GM21528 (cell line): ENCODE measurements around the gene FAM3C.

Experiments
- ATAC-seq: cut with Tn5 transposase; IDR thresholded peaks from one replicate; pipeline ENCODE4 v1.9.1; 2021; ENCODE audit warnings: mild to moderate bottlenecking, moderate library complexity; ENCODE audit not compliant: unreplicated experiment, low FRiP score

FAM3C gene

DNA sequence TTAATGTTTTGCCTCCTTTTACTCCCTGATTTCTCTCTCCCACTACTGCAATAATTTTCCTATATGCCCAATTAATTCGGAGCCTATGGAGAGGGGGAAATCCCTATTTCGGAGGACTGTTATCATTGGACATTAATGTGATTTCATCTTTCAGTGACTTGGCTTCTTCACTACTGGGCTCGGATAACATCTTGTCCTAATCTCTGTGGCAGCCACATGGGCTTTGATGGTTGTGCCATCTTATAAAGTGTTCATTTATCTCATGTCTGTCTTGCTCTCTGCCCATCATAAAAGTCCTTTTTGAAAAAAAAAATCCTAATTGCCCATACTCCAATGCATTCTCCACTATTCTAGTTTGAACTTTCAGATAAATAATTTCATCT, 15.5 kb upstream of the FAM3C start:
- no peak for ATAC-seq

DNA sequence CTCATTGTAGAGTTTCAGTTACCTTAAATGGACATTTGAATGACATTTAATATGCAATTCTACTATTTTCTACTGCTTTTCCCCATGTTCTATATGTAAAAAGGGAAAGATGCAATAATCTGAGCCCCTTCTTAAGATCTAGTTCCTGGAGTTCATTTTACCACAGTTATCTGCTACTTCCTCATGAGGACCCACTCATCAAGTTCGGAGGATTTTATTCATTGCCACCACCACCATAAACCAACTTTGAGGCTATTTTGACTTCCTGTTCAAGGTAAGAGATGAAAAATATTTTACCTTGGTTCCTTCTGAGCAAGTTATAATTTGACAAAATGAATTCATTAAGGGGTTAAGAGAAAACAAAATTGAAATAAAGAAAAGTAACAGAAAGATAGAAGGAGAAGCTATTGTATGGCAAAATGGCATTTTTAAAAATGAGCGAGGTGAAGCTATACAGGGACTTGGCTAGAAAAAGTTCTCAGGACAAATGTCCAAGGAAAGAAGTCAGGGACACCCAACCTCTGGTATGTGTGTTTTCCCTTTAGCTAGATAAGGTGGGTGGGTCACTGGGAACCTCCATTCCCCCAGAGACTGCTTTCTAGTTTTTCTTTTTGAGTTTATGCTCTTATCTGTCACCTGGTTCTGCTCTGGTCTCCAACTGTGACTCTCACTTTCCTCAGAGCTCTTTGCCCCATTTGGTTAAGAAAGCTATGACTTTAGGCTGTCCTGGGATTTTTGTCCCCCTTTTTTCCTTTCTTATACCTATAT, 14.9 kb upstream of the FAM3C start:
- no peak for ATAC-seq

DNA sequence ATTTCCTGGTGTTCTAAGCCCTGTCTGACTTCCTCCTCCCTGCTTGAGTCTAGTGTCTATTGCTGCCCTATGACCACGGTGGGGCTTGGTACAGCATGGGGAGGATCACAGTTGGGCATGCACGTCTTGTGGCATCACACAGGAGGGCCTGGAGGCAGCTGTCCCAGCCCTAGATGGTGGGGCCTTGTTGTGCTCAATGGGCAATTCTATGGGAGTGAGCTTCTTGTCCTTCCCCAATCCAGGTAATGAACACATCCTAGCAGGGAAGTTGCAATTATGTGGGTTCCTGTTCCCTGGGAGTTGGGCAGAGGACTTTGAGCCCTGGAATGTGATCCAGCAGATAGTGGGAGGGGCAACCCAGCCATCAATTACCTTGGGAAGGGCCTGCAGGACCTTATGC, 10.8 kb upstream of the FAM3C start:
- no peak for ATAC-seq

DNA sequence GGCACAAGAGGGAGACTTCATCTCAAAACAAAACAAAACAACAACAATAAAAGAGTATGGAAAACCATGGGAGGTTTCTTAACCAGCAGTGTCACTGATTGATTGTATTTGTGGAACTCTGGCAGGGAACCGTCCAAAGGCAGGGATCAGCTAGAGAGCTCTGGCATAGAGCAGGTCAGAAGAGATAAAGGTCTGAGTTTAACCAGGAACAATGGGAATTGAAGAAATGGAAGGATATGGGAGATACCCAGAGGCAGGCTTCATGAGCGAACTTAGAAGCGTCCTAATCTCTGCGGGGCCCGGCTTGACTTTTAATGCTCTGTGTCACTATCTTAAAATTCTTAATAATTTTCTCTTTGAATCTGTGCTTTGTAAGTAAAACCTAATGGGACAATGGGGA, 10.4 kb upstream of the FAM3C start:
- ATAC-seq = no peak

DNA sequence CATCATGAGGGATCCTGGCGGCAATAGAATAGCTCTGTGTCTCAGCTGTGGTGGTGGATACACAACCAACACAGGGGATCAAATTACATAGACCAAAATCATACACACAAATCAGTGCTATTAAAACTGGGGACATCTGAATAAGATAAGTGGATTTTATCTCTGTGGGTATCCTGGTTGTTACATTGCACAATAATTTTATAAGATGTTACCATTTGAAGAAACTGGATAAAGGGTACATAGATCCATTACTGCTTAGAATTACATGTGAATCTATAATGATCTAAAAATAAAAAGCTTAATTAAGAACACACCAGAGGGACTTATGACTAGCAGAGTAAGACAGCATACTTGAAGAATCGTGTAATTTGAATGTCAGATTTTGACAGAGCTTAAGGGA, 8.2 kb upstream of the FAM3C start:
- no peak for ATAC-seq

DNA sequence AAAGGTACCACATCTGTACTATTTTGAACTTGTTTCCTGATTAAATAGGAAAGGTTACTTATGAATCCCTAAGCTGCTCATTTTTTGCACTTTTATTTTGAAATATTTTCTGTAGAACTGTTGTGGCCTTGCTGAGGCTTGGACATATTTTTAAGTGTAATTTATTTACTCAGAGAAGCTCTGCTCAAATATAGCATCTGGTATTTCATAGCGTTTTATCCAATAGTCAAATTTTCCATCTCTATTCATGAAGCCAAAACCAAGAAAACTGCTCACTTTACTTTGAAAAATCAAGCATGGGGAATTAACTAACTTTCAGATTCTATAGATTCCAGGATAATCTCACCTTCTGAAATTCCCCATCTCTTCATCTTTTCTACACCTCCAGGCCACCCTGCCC, 6.6 kb upstream of the FAM3C start:
- ATAC-seq = no peak

DNA sequence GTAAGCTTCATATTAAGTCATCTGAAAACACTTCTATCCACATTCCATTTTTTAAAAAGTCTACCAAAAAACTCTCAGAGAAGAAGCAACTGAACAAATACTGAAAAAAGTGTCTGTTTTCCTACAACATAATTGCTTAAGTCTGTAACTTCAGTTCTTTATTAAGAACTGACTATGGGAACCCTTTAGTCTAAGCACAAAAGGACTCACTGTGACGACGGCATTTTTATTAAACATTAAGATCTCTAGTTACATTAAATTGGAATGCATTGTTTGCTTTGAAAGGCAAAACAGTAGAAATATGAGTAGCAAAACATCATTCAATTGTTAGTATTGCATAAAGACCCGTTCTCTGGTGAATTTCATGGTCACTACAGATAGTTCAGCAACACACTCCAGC, 5.8 kb upstream of the FAM3C start:
- ATAC-seq = no peak

DNA sequence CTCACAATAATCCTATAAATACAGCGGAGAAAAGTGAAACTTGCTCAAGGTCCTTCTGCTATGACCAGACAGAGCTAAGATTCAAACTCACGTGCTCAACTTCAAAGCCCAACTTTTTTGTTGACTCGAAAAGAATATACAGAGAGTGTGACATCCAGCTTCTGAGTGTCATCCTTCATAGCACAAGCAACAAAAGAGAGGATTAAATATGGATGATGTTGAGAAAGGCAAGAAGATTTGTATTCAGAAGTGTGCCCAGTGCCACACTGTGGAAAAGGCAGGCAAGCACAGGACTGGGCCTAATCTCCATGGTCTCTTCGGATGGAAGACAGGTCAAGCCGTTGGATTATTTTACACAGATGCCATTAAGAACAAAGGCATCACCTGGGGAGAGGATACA, 2.1 kb upstream of the FAM3C start:
- no peak for ATAC-seq

DNA sequence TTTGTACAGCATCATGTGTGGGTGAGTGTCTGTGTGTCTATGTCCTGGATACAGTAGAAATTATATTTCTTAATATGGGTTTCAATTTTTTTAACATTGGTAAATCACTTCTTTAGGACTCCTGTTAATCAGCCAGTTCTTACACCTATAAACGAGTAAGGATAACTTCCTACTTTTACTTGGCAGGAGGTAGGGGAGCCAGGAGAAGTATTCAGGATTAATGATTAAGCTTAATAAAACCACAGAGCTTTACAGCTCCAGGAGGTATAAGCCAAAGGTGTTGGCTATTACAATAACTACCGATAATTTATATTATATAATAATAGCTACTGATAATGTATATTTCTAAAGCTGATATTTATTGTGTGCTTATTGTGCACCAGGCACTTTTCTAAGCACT, 1.7 kb upstream of the FAM3C start:
- ATAC-seq = no peak

DNA sequence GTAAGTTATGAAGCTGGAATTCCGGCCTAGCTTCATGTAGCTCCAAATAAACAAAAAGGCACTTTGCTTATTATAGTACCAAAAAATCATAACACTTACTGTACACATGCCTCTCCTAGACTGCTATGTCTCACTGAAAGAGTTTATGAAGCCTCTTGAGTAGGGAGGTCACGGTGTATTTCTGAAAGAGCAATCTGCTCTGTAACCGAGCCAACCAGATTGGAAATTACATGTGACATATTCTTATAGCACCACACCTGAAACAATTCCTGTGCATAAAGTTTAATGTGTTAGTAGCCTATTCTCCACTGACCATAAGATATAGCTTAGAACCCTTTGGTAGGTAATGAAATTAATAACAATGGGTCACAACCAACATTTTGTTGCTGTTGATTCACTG, 1.3 kb upstream of the FAM3C start:
- ATAC-seq = no peak

DNA sequence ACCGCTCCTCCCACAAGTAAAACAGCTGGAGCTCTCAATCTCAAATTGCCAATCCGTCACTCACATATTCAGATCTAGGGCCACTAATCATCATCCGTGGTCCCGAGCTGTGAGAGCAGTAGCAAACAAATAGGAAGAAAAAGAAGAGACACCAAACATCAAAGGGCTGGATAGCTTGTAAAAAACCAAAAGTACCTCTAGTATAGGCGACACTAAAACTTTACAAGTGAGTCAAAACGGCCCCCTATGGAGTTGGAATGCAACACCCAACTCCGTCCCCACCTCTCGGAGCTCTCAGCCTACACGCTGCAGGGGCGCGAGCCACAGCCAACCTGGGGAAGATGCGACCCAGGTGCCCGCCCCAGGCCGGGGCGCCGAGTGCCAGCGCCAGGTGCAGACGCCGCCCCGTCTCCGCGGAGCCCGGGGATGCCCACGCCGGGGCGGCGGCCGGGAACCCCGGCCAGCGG, 581 bp downstream of the FAM3C start:
- peak; percentile 52 for ATAC-seq

DNA sequence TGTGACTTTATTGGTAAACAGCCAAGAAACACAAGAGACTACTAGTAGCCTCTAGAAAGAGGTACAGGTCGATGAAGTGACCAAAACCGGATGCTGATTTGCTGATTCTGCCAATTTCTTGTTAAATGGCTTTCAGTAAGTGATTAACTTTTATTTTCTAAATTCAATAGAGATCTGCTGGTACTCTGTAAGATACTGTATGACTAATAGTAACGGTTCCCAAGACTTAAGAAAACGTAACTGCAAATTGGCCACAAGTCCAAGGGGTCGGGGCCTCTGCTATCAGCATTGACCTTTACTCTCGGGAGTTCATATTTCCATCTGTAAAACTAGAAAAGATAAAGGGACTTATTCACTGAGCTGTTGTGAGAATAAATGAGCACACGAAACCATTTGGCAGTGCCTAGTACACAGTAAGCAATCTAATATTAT, 1.4 kb downstream of the FAM3C start:
- no peak for ATAC-seq

DNA sequence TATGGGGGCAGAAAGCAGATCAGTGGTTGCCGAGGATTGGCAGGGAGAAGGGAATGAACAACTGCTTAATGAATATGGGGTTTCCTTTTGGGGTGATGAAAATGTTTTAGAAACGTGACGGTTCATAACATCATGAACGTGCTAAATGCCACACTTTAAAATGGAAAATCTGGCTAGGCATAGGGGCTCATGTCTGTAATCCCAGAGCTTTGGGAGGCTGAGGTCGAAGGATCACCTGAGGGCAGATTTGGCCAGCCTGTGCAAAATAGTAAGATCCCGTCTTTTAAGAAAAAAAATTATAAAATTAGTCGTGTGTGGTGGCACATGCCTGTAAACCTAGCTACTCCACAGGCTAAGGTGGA, 3.1 kb downstream of the FAM3C start:
- ATAC-seq = no peak

DNA sequence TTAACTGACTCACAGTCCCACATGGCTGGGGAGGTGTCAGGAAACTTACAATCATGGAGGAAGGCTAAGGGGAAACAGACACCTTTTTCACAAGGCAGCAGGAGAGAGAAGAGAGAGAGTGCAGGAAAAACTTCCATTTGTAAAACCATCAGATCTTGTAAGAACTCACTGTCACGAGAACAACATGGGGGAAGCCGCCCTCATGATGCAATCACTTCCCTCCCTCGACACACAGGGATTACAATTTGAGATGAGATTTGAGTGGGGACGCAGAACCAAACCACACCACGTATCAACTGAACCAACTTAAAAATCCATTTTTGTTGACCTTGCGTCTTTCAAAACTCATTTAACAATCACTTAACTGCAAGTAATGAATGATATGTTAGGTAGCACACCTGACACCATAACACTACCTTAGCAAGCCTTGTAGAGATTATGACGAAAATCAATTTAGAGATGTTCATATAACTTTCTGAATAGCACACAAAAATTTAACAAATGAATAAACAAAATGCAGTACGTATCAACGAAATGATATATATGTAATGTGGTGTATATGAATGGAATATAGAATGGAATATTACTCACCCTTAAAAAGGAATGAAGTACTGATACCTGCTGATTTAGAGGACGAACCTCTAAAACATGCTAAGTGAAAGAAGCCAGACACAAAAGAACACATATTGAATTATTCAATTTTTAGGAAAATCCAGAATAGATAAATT, 3.7 kb downstream of the FAM3C start:
- no peak for ATAC-seq

DNA sequence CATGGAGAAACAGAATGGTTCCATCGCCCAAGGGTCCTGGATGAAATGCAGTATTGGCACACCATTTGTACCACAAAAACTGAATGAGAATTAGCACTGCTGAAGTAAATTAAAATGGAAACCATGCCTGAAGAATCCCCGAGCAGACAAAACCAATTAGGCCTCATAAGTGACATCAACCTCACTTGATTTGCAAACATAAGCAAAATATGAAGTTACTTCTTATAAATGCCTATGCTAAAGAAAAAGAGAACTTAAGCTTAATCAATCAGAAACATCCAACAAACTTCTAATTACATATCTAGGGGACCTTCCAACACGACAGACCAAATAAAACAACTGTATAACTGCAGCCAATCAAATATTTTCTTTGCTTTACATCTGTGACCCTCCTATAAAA, 4.4 kb downstream of the FAM3C start:
- ATAC-seq = no peak

DNA sequence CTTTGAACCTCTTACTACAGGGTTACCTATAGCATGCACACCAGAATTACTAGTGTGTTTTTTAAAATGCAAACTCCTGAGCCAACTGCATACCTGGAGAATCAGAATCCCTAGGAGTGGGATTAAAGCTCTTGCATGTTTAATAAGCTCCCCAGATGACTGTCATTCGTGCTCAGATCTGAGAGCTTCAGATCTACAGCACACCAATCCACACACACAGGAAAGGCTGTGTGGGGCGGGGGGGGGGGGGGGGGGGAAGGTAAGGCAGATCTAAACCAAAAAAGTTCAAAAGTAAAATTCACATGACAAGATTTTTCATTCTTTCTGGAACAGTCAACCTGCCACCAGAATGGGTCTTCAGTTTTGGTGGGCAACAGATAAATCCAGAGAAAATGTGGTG, 5.5 kb downstream of the FAM3C start:
- ATAC-seq = no peak

DNA sequence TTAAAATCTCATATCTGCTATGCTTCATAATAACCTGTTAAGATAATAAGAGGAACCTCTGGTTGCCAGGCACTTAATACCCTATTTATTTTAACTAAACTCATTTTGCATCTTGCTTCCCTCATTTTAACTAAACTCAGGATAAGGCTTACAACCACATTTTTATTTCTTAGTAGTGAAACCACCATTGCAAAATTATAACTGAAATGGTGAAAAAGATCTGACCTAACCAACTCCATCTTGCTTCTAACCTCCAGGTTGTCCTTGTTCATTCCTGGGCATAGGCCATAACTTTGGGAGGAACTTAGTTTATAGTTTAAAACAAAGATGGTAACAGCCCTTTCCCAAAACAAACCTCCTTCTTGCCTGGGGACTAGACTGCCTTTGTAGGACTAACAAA, 6.0 kb downstream of the FAM3C start:
- no peak for ATAC-seq

DNA sequence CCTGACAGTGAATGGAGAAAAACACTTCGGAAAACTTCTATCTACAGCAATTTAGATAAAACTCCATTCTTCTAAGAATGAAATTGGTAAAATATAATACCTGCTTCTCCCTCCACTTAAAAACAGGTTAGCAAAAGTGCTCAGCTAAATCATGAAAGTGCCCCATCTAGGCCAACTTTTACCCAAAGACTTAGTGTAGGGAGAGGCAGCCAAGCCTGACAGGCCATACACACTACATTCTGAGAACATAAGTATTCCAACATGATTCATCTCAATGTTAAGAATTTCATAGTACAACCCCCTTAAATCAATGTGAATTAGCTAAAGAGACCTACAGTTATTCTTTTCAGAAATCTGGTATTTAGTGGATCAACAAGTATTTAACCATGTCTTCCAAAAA, 7.2 kb downstream of the FAM3C start:
- ATAC-seq = no peak

DNA sequence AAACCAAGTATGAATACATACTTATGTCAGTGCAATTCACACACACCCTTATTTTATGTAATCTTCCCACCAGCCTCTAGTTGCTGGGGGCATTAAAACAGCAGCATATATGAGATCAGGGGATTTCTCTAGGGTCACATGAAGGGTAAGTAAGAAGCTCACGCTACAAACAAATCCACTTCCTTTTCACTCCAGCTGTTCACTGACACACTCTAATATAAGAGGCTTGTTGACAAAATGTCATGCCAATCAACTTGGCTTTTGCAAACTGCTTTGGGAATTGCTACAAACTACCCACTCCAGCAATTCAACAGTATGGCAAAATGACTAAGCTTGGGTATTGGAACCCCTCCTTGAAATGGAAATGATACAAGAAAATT, 10.3 kb downstream of the FAM3C start:
- ATAC-seq = peak; percentile 94

DNA sequence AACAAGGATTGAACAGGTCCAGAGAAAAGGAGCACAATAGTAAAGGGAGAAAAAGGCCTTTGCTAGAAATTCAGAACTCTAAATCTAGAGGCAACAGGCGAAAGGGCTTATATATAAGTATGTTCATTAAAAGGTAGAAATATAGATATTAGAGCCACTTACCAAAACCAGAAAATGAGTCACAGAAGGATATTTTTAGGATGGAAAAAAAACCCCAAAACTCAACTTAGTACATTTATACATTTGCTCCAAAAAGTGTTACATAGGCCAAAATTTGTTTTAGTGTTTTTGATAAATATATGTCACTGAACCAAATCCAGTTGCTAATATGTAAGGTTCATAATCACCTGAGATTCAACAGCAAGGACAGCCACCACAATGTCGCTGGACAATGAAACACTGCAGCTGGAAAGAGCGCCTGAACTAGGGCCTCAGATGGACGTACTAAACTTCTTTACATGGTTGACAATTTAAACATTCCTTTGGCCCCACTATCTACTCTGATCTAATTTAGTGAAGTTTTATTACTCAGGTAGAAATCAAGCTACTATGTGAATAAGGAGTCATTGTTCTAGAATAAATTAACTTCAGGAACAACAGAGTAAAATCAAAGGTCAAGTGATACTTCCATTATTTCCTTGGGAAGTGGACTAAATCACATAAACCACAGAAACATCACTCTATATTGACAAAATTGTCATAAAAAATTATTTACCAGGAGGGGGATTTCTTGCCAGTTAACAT, 10.9 kb downstream of the FAM3C start:
- peak; percentile 6 for ATAC-seq

DNA sequence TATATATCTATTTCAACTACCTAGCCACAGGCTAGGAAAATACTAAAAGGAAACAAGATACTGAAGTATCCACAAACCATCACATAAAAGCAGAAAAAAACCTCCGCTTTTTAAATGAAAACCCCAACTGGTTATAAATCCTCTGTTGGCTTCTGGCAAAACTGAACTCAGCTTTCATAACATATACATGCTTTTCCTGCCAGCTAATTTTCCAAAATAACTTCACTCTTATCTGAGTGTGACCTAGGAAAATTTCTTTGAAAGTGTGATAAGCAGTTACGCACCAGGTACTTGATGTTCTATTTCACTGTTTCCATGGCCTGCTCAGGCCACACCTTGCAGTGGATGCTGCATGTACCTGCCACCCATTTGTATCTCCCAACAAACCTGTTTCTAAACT, 11.8 kb downstream of the FAM3C start:
- ATAC-seq = no peak
